Stimulated activated CD4-positive, alpha-beta T cell treated with anti-CD3 and anti-CD28 coated beads, Interleukin-2, amount 100 ng/mL, for 4 hours (primary cell): ENCODE measurements around the gene SPRR4.

Experiments
- DNase-seq: peaks from one replicate; pipeline ENCODE4 v3.0.0-alpha.2; 2020; ENCODE audit warnings: low read depth

Gene SPRR4, protein sequence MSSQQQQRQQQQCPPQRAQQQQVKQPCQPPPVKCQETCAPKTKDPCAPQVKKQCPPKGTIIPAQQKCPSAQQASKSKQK

DNA sequence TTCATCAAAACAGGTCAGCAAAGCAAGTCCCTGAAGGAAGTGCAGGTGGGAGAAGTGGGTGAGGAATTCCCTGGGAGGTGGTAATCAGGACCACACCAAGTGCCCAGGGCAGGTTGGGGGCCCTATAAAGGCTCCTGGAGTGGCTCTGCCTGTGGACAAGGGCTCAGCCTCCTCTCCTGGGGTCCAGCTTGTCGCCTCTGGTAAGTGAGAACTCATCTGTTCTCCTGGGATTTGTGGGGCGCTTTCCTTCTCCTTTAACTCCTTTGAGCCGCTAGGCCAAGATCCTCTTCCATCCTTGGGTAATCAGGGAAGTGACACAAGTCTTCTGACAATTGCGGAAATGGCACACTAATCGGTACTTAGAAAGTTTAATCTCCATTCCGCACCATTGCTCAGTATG, at the start of gene SPRR4:
Gene SPRR4 (plus strand): TSS at position 154 of the 400 bp plus-strand sequence. CDS start 1,243 bp downstream, outside the sequence.
- no peak for DNase-seq

DNA sequence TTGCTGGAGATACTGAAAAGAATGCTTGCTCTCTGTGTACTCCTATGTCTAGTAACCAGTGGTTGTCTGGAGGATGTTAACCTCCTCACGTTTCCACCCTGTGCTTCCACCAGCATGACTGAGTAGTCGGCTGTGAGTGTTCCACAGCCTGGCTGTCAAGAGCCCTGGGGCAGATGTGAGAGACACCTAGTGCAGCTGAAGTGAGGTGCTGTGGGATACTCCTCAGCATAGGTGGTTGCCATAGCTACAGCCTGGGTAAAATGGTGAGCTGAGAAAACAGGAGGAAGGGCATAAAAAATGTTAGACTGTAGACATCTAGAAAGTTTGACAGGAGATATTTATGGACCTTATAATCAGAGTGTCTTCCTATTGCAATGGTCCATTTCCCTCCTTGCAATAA, 46.3 kb upstream of the SPRR4 start:
- DNase-seq: no peak

DNA sequence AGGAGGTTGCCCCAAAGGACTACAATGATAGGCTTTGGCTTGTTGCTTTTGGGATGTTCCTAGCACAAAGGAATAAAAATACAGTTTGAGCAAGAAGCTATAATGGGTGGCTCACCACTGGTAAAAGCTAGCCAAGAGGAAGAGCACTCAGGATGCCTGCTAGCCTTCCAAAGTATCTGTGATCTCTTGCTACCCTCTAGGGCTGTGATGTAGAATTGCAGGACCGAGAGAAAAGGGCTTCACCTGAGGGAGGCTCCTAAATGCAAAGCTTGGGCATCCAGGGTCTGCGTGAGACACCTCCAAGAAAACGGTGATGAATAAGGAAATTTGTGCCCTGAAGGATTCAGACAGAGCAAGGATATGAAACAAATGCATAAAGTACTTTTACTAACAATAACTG, 44.4 kb upstream of the SPRR4 start:
- DNase-seq: no peak

DNA sequence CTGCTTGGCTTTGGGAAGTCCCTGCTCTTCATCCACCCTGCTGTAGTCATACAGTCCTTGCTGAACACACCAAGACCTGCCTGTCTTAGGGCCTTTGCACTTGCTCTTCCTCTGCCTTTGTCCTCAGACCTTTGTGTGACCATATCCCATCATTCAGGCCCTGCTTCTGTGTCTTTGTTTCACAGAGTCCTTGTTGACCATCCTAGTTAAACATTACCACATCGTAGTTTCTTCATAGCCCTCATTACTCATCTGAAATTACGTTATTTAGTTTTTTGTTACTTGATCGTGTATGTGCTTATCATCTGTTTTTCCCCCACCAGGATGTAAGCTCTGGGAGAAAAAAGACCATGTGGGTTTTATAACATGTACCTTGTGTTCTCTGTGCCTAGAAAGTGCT, 41.8 kb upstream of the SPRR4 start:
- DNase-seq: no peak

DNA sequence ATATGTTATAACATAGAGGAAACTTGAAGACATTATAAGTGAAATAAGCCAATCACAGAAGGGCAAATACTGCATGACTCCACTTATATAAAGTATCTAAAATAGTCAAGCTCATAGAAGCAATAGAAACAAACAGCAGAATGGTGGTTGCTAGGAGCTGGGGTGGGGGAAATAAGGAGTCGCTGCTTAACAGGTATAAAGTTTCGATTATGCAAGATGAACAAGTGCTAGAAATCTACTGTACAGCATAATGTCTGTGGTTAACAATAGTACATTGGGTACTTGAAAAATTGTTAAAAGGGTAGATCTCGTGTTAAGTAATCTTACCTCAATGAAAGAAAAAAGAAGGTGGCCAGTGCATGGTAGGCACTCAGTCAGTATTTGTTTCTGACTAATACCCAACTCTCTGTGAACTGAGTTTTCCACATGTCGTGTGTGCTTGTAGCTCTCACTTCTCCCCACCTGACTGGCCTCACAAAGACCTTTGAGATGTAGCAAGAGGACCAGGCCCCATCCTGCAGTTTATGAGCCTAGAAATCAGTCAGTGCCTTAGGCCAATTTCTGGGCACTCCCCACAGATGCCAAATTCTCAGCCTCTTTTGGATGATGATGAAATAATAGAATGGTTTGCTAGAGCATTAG, 38.2 kb upstream of the SPRR4 start:
- no peak for DNase-seq

DNA sequence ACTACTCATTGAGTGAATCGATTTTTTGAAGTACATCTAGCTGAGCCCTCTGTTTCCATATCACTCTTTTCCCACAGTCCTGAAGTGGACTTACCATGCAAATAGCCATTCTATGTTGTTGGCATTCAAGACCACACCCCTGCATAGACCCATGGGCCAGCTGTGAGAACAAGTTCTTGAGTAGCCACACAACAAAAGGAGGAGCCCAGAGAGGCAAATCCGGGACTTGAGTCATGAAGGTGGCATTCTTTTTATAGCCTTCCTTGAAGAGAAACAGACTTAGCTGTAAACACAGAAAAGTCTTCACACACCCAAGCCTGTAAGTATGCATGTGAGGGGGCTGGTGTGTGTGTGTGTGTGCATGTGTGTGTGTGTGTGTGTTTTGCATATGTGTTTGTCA, 37.3 kb upstream of the SPRR4 start:
- DNase-seq: no peak

DNA sequence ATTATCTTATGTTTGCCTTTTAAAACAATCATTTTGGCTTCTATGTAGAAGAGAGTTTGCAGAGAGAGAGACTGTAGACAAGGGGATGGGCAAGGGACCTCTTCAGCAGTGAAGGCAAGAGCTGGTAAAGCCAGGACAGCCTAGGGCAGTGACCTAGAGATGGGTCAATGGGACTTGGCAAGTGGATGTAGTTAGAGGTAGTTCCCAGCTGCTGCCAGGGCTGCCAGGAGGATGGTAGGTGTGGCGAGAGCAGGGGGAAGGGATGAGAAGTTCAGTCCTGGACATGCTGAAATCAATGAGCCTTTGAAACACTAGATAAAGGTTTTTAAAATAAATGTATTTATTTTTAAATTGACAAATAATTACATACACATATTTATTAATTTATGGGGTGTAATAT, 29.8 kb upstream of the SPRR4 start:
- no peak for DNase-seq

DNA sequence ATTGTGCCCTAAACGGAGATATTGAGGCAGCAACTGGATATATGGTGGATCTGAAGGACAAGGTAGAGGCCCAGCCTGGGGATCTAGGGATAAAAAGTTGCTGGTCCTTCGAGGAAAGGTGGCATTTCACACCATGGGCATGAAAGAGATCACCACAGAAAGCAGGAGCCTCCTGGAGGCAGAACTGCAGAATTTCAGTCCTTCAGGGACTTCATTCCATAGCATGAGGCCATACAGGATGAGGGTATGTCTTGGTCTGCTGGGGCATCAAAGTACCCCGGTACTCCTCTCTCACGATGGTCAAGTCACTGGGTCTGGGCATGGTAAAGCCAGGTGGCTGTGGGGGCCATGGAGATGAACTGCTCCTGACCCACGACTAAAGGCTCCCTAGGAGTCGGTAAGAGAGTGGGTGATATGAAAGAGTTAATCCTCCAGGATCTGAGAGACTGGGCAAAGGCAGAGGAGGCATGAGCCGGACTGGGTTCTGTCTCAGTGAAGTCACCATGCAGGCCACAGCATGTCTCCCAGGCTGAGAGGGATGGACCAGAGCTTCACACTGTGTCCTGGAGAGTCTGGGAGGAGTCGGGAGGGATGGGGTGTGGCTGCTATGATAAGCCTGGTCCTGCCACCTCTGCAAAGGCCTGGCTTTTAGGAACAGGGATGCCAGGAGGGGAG, 29.3 kb upstream of the SPRR4 start:
- DNase-seq: no peak

DNA sequence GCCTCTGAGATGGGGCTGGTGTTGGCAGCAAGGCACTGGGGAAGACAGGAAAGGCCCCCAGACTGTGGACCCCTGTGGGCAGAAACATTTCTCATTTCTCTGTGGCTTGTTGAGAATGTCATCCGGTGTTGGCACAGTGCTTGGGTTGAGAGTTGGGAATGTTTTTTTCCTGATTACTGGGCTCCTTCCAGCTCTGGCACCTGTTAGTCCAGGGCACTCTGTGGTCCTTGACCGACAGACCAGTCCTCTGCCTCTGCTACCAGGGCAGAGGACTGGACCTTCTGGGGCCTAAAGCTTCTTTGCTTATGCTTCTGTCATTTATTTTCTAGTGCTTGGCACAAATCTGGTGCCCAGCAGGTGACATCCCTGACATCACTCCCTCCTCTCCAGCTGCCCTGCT, 28.3 kb upstream of the SPRR4 start:
- DNase-seq: no peak

DNA sequence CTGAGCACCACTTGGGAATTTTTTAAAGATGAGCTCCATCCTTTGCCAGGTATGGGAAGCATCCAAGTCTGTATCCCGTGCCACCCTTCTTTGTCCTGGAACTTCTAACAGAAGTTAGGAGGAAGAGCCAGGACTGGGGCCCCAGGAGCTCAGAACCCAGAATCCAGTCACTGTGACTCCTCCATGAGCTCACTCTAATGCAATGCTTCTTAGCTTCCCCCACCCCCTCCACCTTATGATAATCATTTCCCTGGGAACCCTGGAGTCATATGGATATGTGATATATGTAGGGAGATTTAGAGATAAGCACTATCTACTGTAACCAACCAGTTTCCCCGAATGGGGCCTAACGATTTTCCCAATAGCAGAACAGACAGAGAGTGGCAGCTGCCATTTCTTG, 24.2 kb upstream of the SPRR4 start:
- no peak for DNase-seq

DNA sequence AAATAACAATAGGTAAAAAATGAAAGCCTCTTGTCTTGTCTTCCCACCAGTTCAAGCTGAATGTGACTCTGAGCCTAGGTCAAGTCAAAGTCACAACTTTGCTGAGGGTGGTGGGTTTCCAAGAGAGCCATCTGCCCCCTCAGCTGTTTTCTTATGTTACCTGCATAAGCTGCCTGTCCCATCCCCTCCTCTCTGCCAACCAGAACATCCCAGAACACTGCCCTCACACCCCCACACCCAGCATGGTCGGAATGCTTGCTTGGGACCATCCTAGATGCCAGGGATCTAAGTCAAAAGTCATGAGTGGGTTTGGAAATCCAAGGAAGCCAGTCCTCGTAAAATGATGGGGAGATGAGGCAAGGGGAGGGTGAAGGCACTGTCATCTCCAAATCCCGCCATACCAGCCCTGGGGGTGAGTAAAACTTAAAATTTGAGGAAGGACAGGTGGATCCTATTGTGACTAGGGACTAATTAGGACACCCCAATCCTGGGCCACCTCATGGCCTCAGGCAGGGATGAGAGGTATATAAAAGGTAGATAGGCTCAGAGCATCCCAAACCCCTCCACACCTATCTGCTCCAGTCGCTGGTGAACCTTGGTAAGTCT, 23.7 kb upstream of the SPRR4 start, which contains the start of gene SPRR5:
Gene SPRR5 (plus strand): TSS at position 556 of the 606 bp plus-strand sequence. CDS start 1,349 bp downstream, outside the sequence.
- no peak for DNase-seq

DNA sequence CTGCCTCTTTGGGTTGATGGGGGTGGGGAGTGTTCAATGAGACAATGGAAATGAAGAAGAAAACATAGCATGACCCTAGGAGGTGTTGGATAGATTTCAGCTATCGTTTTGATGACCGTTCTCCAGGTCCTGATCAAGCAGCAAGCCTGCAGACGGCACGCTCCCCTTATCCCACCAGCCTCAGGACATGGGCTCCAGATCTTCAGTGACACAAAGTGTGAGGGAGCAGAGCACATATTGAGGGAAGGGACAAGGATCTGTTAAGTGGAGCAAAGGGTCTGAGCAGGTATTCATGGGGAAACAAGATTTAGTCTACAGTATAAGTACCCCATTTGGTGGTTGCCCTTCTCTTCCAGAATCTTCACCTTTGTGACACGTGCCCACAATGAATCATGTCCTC, 18.7 kb upstream of the SPRR4 start:
- DNase-seq: no peak

DNA sequence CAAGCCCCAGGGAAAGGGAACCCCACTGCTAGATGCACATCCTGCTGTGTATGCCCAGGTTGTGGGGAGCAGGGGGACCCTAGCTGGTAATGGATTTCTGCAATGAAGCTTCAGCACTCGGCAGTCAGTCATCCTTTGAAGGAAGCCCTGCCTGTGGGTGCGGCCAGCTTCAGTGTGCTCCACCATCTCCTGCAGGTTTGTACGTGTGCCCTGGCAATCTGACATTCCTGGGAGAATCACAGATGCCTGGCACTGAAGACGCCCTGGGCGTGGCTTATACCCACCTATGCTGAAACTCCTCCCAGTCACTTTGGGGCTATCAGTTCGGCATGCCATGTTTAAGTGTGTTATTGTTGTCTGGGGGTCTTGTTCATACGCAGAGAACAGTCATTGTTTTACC, 16.7 kb upstream of the SPRR4 start:
- DNase-seq: no peak

DNA sequence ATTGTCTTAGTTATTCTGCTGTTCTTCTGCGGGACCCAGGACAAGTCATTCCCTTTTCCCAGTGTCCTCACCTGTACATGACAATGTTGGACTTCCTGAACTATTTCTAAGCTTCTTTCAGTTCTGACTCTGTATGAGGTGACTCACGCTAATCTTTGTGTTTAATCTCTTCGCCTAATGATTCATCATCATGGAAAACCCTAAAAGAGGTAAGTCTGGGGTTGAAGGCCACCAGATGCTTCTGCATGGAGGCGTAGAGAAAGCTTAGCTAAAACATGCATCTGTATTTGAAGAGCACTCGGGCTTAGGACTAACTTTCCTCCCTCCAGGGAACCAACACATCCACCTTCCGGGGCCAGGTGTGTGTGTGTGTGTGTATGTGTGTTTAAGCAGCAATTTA, 16.0 kb upstream of the SPRR4 start:
- DNase-seq: no peak

DNA sequence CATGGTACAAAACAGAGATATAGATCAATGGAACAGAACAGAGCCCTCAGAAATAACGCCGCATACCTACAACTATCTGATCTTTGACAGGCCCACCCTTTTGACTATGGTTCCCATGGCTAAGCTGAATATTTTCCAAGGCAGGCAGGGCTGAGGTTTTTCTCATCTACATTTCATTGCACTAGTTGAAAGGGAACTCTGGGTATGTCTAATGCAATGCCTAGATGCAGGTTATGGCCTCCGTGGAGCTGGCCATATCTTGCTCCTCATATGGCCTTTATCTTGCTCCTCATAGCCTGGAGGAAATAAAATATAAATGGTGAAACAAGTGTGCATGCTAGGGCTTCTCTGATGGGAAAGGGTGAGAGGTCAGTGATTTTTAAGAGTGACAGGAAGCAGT, 12.9 kb upstream of the SPRR4 start:
- DNase-seq: no peak

DNA sequence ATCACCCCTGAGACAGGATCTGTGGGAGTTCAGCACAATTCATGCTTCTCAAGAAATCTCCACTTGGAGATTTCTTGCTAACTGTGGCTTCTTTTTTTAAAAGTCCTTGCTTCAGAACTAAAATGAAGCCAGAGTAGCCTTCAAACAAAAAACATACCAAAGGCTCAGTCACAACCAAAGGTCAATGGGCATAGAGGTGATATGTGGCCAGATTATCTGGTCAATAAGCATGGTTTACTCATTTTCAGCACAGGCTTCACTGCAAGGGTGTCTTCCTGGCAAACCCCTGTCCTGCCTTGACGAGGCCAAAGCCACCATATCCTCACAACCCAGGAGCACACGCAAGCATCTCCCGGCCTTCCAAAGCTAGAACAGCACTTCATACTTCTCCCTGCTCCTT, 11.2 kb upstream of the SPRR4 start:
- no peak for DNase-seq

DNA sequence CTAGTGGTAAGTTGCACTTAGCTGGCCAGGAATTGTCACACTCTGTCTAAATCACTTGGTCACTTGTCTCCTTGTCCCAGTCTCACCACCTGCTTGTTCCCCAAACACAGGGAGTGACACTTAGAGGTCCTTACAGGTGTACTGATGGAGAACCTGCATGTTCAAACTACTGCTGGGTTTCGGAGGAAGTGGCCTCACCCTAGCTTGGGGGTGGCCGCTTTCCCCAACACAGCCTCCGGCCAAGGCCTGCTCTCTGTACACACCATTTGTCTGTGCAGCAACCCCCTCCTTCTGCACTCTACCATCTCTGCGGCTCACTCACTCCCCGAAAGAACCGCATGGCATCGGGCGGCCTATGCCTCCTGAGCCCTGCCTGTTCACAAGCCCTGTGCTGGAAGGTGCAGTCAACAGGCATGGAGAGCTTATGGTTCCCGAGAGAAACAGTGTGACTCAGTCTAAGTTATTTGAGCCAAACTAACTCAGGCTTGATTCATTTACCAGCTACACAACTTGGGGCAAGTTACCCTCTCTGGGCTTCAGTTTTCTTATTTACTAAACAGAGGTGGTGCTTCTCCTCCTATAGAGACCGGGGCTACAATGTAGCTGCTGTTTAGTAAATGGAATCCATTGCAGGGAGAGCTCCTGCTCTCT, 10.5 kb upstream of the SPRR4 start:
- no peak for DNase-seq

DNA sequence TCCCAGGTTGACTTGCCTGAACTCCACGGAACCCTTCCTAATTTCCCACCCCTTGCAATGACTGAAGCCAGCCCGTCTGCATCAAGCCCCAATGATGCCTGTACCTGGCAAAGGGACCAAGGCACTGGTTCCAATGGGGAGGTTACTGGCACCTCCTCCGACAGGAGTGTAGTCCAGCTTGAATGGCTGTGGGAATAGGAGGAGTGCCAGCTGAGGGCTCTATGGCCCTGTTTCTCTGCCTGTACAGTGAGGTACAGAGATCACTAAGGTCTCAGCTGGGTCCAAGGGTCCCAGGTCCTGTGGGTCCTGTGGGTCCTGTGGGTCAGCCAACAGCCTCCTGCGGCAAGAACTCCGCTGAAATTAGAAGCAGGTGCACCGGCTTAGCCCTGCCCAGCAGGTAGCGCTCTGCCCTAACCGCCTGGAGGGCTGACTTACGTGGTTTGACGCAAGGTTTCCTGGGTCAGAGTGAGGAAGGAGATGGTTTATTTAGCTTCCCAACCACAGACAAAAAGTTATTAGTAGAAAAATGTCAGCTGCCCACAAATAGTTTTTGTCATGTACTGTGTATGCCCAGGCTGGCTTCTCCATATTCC, 9.9 kb upstream of the SPRR4 start:
- no peak for DNase-seq

DNA sequence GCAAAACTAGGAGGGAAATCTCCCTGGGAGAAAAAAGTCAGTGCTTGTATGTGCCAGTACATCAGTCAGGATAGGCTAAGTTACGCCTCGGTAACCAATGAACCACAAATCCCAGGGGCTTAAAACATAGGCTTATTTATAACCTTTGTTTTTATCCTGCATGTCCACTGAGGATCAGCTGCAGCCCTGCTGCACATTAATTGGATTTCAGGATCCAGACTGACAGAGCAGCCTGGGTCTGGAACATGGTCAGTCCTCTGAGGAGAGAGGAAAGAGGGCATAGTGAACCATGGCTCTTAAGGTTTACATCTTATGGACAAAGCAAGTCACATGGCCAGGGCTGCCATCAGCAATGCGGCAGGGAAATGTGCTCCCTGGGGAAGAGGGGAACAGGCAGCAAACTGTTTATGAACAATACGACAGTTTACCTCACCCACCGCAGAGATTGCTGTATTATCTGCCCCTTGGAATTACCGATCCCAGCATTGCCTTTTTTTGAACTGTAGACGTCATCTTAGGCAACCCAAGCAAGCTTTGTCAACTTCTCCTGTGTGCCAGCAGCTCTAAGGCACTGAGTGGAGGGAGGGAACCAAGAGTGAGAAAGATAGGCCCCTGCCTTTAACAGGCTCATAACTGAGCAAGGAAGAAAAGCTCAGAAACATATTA, 9.1 kb upstream of the SPRR4 start:
- no peak for DNase-seq

DNA sequence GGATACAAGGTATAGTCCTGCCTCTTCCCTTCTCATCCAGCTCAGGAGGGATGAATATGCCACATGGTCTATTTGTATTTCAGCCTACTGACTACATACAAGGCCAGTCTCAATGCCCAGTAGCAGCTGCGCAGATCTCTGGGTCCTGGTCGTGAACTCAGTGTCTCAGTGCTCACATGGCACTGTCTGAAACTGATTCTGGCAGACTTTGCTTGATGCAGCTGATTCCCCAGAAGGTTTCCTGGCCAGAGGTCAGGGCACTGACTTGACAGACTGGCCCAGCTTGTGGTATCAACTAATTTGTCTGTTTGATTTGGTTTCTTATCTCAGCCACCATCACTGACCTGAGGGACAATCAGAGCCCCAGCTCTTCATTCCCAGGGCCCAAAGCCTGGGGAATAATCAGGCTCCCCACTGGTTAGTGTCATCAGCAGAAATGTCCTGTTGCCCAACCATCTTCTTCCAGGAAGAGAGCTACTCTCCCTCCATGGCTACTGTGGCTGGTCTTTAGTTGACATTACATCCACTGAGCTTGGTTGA, 7.5 kb upstream of the SPRR4 start:
- no peak for DNase-seq

DNA sequence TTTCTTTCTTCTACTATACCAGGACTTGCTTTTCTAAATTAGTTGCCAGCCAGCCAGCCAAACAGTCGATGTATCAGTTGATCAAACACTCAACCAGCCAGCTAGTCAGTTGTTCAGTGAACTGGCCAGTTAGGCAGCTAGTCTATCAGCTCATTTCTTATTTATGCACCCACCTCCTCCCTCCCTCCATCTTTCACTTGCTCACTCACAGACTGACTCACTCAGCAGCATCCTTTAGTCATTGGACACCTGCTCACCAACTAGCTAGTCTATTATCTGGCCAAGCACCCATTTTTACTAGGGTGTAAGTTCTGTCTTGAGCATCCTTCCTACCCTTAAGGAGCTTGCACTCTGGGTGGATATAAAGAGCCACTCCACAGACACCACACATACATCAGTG, 5.9 kb upstream of the SPRR4 start:
- no peak for DNase-seq

DNA sequence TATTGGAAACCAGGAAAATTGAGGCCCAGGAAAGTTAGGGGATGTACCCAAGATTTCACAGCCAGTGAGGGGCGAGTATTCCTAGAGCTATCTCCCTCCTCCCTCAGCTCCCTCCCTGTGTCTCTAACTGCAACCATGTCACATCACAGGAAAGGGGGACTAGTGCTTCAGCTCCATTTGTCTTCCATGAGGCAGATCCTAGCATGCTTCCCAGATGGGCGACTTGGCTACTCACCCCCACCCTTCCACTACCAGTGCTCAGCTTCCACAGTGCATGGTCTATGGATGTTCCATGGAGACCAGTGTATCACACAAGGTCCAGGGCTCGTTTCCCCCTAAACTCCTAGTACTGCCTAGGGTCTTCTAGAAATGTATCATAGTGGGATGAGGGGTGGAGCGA, 4.6 kb upstream of the SPRR4 start:
- DNase-seq: no peak
